Adrenal gland (tissue), 5 donors: ENCODE measurements around the gene TPH2.

ENCODE experiments used
- POLR2A ChIP-seq, 2 donors: fragments of 450-650 bp; IDR thresholded peaks; one replicate each; pipeline ENCODE4 v1.6.1; 2017; ENCODE audit warnings: antibody characterized with exemption in 2 of 2, mild to moderate bottlenecking in 2 of 2, moderate library complexity in 1 of 2
- TF ChIP-seq, protein P1 (sequence below), 6 experiments: fragments of 450-650 bp in 4 of 6; fragments of 200-600 bp in 2 of 6; sonication (generic) in 1 of 6; IDR thresholded peaks; 1 replicate in 5 of 6; 2 replicates in 1 of 6; pipeline versions ENCODE4 v1.5.1 to v1.8.0; 2016 to 2021; ENCODE audit warnings: antibody characterized with exemption in 6 of 6, mild to moderate bottlenecking in 2 of 6, moderate library complexity in 1 of 6
- donor health status: DM: no; HTN: no; CAD: no.

DNA sequence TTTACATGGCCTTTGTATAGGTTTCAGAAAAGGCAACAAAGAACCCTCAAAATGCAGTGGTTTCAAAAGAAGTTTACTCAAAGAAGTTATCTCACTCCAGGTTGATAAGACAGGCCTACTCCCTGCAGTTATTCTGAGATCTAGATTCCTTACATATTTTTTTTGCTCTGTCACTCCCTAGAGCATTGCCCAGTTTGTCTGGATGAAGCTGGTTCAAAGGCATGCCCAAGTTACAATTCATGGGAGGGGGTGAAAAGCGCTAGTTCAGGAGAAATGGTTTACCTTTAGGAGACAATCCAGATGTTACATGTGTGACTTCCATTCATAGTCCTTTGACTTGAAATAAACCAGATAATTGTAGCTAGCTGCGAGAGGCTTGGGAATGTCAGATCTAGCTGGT is 115.0 kb downstream of the TPH2 start:
- no peak for TF ChIP-seq POLR2A (IDR thresholded peaks at IDR 0.05)
- TF ChIP-seq, protein P1, sequence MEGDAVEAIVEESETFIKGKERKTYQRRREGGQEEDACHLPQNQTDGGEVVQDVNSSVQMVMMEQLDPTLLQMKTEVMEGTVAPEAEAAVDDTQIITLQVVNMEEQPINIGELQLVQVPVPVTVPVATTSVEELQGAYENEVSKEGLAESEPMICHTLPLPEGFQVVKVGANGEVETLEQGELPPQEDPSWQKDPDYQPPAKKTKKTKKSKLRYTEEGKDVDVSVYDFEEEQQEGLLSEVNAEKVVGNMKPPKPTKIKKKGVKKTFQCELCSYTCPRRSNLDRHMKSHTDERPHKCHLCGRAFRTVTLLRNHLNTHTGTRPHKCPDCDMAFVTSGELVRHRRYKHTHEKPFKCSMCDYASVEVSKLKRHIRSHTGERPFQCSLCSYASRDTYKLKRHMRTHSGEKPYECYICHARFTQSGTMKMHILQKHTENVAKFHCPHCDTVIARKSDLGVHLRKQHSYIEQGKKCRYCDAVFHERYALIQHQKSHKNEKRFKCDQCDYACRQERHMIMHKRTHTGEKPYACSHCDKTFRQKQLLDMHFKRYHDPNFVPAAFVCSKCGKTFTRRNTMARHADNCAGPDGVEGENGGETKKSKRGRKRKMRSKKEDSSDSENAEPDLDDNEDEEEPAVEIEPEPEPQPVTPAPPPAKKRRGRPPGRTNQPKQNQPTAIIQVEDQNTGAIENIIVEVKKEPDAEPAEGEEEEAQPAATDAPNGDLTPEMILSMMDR (IDR thresholded peaks at IDR 0.05), result no peak
